ENCODE measurements around the gene DPP10. TPM values are rescaled to one million over a fixed set of nuclear protein-coding genes. Genes with fewer than 3 reads are reported as not detected.

The DPP10 gene
- total and polyA plus RNA-seq, 2 of the 13 experiments (the other 11 are each of a cell fraction or from before 2014, with no cell fraction given), result 0.95 to 1.7 TPM

DNA sequence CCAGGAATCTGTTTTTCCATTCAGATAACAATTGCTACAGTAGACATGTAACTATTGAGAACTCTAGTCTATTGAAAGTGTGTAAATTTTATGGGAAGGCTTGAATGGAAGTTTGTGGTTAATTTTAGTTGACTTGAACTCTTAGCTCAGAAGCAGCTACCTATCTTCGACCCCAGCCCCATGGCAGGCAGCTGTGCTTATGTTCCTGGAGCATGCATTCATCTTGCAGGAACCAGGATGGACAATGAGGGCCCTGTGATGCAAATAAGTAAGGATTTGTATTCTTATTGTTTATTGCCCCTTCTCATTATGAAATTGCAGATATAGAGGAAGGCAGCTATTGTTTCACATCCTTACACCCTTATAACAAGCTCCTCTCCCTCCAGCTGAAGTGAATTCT is 1252.2 kb downstream of the DPP10 start (continued):
- TF ChIP-seq RXRB (CRISPR knock-in tag; IDR thresholded peaks at IDR 0.05; ENCODE audit: borderline replicate concordance), result no peak
- TF ChIP-seq, protein P1, sequence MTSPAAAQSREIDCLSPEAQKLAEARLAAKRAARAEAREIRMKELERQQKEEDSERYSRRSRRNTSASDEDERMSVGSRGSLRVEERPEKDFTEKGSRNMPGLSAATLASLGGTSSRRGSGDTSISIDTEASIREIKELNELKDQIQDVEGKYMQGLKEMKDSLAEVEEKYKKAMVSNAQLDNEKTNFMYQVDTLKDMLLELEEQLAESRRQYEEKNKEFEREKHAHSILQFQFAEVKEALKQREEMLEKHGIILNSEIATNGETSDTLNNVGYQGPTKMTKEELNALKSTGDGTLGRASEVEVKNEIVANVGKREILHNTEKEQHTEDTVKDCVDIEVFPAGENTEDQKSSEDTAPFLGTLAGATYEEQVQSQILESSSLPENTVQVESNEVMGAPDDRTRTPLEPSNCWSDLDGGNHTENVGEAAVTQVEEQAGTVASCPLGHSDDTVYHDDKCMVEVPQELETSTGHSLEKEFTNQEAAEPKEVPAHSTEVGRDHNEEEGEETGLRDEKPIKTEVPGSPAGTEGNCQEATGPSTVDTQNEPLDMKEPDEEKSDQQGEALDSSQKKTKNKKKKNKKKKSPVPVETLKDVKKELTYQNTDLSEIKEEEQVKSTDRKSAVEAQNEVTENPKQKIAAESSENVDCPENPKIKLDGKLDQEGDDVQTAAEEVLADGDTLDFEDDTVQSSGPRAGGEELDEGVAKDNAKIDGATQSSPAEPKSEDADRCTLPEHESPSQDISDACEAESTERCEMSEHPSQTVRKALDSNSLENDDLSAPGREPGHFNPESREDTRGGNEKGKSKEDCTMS (CRISPR knock-in tag; conservative IDR thresholded peaks at IDR 0.05), result no peak
- no peak for TF ChIP-seq CREB3 (CRISPR knock-in tag; IDR thresholded peaks at IDR 0.05)

DNA sequence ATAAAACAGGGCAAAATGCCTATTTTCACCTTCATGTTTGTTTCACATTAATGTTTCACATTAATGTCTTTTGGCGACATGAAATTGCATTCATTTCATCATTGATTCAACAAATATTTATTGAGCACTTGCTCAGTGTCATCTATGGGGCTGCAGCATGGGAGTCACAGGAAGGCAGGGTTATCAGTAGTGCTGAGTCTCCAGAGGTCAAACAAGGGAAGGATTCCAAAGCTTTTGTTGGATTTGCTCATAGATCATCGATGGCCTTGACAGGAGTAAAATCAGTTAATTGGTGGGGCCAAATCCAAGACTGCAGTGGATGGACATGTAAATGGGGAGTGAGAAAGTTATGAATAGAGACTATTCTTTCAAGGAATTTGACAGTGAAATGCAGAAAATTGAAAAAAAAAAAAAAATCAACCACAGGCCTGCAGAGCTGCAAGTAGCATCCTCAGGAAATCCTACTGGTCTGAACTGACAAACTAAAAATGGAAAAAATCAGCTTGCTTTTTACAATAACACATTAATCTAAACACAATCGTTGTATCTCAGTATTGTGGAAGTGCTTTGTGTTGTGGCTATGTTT is 1290.8 kb downstream of the DPP10 start:
- no peaks in the 10 kb centered on the region for H3K36me3 ChIP-seq (replicated peaks in 1 of 2; ENCODE audit: control insufficient read depth in 1 of 2, insufficient read depth in 2 of 2, low read length in 2 of 2)
- FAIRE-seq (no peak), ATAC-seq (no peak), DNase-seq (ENCODE audit: low spot score) (no peak)
- no TSS peak for BruUV-seq (replicated peaks)
- H3K4me3 ChIP-seq (replicated peaks in 1 of 3; ENCODE audit: insufficient read depth in 1 of 3, low read depth in 2 of 3, low read length in 3 of 3), result no peak overlapping the region
- H3K9me3 ChIP-seq (ENCODE audit: low read length), result peaks cover 87% of the 10 kb centered on the region
- in situ Hi-C loops (cut with HindIII; ENCODE audit: extremely low pct_ligation_motif_present, low pct_unique_long_range_greater_than_20kb) (no loop called here), intact Hi-C loops (cut with micrococcal nuclease; ENCODE audit: unreplicated experiment) (no loop called here)
- H3K27me3 ChIP-seq (ENCODE audit: control insufficient read depth in 1 of 2, insufficient read depth in 2 of 2, low read length in 2 of 2), result no peaks in the 10 kb centered on the region
- no peak overlapping the region for H3K4me2 ChIP-seq (ENCODE audit: low read depth, low read length)
- ChIA-PET POLR2A (no interaction called here), CTCF (ENCODE audit: low intra/inter-chr PET ratio, low total read pairs) (no interaction called here)
- no peak overlapping the region for H2AFZ ChIP-seq (ENCODE audit: low read length)
- H3K27ac ChIP-seq (ENCODE audit: extremely low read length, insufficient read depth, low read length), result no peak overlapping the region
- no peaks in the 10 kb centered on the region for H4K20me1 ChIP-seq (ENCODE audit: insufficient read depth, low read length)
- no peak overlapping the region for H3K9ac ChIP-seq (ENCODE audit: insufficient read depth, low read depth, low read length)
- no peaks in the 10 kb centered on the region for H3K4me1 ChIP-seq (ENCODE audit: insufficient read depth, low read length)
- 29% methylated on average over 3 of the region's 3 CpGs for whole genome bisulfite sequencing (ENCODE audit: low lambda C conversion rate)
- TF ChIP-seq MATR3 (CRISPR knock-in tag; IDR thresholded peaks at IDR 0.05) (no peak), ZNF629 (CRISPR knock-in tag; conservative IDR thresholded peaks at IDR 0.05) (no peak), MEF2D (CRISPR knock-in tag; IDR thresholded peaks at IDR 0.05) (no peak), KMT2B (CRISPR knock-in tag; IDR thresholded peaks at IDR 0.05) (no peak), GRHL1 (CRISPR knock-in tag; conservative IDR thresholded peaks at IDR 0.05) (no peak), MED1 (CRISPR knock-in tag; IDR thresholded peaks at IDR 0.05) (no peak), GMEB1 (CRISPR knock-in tag; IDR thresholded peaks at IDR 0.05; ENCODE audit: borderline replicate concordance) (no peak)
- TF ChIP-seq, protein P2, sequence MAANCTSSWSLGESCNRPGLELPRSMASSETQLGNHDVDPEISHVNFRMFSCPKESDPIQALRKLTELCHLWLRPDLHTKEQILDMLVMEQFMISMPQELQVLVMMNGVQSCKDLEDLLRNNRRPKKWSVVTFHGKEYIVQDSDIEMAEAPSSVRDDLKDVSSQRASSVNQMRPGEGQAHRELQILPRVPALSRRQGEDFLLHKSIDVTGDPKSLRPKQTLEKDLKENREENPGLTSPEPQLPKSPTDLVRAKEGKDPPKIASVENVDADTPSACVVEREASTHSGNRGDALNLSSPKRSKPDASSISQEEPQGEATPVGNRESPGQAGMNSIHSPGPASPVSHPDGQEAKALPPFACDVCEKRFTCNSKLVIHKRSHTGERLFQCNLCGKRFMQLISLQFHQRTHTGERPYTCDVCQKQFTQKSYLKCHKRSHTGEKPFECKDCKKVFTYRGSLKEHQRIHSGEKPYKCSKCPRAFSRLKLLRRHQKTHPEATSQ (CRISPR knock-in tag; IDR thresholded peaks at IDR 0.05; ENCODE audit: borderline replicate concordance), result no peak
- H3K79me2 ChIP-seq (ENCODE audit: insufficient read depth, low read length), result no peaks in the 10 kb centered on the region

Measured in HepG2 (cell line).